Osteoblast (primary cell): Measurements from ENCODE around the gene KHDC1L. TPM values are rescaled to one million over a fixed set of nuclear protein-coding genes. Genes with fewer than 3 reads are reported as not detected.
A peak's percentile ranks its signal among the peaks of the same experiment; 100 is the strongest.

ENCODE experiments used
- DNase-seq: peaks from one replicate; pipeline ENCODE4 v3.0.0; 2011; ENCODE audit warnings: low spot score, mixed read lengths; ENCODE audit not compliant: insufficient read length; ENCODE audit errors: missing footprints
- H2AFZ ChIP-seq: 2 replicates; pipeline ENCODE4 v1.6.0; 2011; ENCODE audit warnings: mild to moderate bottlenecking, low read length
- H3K27ac ChIP-seq: 2 replicates; pipeline ENCODE4 v1.5.1; 2011; ENCODE audit warnings: mild to moderate bottlenecking, low read depth, low read length, moderate library complexity
- H3K27me3 ChIP-seq: 2 replicates; pipeline ENCODE4 v1.6.0; 2012; ENCODE audit warnings: mild to moderate bottlenecking, control low read depth, inconsistent platforms, low read length, moderate library complexity; ENCODE audit not compliant: insufficient read depth
- H3K36me3 ChIP-seq: 2 replicates; pipeline ENCODE4 v1.5.1; 2011; ENCODE audit warnings: mild to moderate bottlenecking, low read length, control low read depth, moderate library complexity; ENCODE audit not compliant: insufficient read depth
- H3K4me1 ChIP-seq: 2 replicates; pipeline ENCODE4 v1.5.1; 2011; ENCODE audit warnings: mild to moderate bottlenecking, low read length, control low read depth, moderate library complexity; ENCODE audit not compliant: insufficient read depth
- H3K4me2 ChIP-seq: 2 replicates; pipeline ENCODE4 v1.6.0; 2011; ENCODE audit warnings: mild to moderate bottlenecking, low read length; ENCODE audit not compliant: insufficient read depth
- H3K4me3 ChIP-seq: fragments of 200-600 bp; sonication (generic); 3 replicates; pipeline ENCODE4 v1.5.1; 2012; ENCODE audit warnings: mild to moderate bottlenecking, low read length, inconsistent platforms; ENCODE audit not compliant: insufficient read depth
- H3K79me2 ChIP-seq: 2 replicates; pipeline ENCODE4 v1.6.0; 2012; ENCODE audit warnings: mild to moderate bottlenecking, low read length, control low read depth, inconsistent platforms; ENCODE audit not compliant: insufficient read depth
- H3K9me3 ChIP-seq: 2 replicates; pipeline ENCODE4 v1.5.1; 2011; ENCODE audit warnings: low read depth, low read length, control low read depth
- H4K20me1 ChIP-seq: 2 replicates; pipeline ENCODE4 v1.6.0; 2012; ENCODE audit warnings: mild to moderate bottlenecking, low read length, control low read depth; ENCODE audit not compliant: insufficient read depth
- total RNA-seq: library from RNA; depleted of rRNA; stranded (reverse); fragments of >200 nt; gene quantifications from 2 replicates; pipeline ENCODE4 v1.2.3, GENCODE V29; 2012
- TF ChIP-seq, protein P1 (sequence below): IDR thresholded peaks from 2 replicates; pipeline ENCODE4 v1.5.1; 2011; ENCODE audit warnings: mild to moderate bottlenecking, low read depth, low read length, moderate library complexity; ENCODE audit errors: extremely low read depth

Gene KHDC1L
- total RNA-seq, 1 donor: 0.72 TPM

DNA sequence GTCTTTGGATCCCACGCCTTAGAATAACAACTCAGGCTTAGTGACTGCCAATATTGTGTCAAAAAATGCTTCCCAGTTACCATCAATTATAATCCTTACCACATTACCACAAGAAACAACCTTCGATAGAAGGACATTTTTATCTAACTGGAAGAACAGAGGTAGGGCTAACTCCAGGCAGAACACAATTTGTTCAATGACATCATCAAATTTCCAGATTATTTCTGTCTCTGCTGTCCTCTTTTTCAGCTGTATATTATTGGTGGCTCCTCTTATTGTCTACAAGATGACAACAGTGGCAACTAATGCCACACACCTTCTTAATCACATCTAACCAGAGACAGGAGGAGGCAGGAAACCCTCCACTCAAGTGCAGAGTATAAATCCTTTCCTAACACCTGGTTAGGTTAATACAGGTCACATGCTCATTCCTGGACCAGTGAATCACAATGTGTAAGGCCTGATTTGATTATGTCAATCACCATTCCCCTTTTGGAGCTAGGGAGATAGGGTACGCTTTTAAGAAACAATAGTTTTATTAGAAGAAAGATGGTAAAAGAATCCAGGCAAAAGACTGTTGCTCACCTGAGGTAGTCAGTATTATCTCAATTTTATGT is 18.0 kb downstream of the KHDC1L start:
- Histone ChIP-seq H3K79me2 (no peaks in the 10 kb centered on the region), H3K4me2 (no peak overlapping the region), H2AFZ (no peak overlapping the region), H3K4me1 (no peaks in the 10 kb centered on the region), H4K20me1 (no peaks in the 10 kb centered on the region), H3K27ac (no peak overlapping the region), H3K9me3 (no peaks in the 10 kb centered on the region), H3K4me3 (no peak overlapping the region), H3K36me3 (no peaks in the 10 kb centered on the region), H3K27me3 (no peaks in the 10 kb centered on the region)
- peak; percentile 50 for DNase-seq
- TF ChIP-seq, protein P1, sequence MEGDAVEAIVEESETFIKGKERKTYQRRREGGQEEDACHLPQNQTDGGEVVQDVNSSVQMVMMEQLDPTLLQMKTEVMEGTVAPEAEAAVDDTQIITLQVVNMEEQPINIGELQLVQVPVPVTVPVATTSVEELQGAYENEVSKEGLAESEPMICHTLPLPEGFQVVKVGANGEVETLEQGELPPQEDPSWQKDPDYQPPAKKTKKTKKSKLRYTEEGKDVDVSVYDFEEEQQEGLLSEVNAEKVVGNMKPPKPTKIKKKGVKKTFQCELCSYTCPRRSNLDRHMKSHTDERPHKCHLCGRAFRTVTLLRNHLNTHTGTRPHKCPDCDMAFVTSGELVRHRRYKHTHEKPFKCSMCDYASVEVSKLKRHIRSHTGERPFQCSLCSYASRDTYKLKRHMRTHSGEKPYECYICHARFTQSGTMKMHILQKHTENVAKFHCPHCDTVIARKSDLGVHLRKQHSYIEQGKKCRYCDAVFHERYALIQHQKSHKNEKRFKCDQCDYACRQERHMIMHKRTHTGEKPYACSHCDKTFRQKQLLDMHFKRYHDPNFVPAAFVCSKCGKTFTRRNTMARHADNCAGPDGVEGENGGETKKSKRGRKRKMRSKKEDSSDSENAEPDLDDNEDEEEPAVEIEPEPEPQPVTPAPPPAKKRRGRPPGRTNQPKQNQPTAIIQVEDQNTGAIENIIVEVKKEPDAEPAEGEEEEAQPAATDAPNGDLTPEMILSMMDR: no peak

DNA sequence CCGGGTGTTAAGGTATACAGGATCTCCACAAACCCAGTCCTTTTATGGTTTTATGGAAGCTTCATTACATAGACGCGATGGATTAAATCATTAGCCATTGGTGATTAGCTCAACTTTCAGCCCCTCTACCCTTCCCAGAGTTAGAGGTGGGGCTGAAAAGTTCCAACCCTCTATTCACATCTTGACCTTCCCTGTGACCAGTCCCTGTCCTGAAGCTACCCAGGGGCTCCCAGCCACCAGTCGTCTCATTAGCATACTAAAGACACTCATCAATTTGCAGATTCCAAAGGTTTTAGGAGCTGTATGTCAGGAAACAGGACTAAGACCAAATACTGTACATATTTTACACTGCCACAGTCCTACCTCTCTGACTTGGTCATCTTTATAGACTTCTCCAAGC is 21.0 kb downstream of the KHDC1L start:
- H3K79me2 ChIP-seq: no peaks in the 10 kb centered on the region
- DNase-seq: no peak
- TF ChIP-seq, protein P1: no peak
- H4K20me1 ChIP-seq: no peaks in the 10 kb centered on the region
- no peaks in the 10 kb centered on the region for H3K36me3 ChIP-seq
- H3K9me3 ChIP-seq: no peaks in the 10 kb centered on the region
- no peak overlapping the region for H3K27ac ChIP-seq
- no peak overlapping the region for H3K4me2 ChIP-seq
- no peaks in the 10 kb centered on the region for H3K4me1 ChIP-seq
- H2AFZ ChIP-seq: no peak overlapping the region
- no peak overlapping the region for H3K4me3 ChIP-seq
- H3K27me3 ChIP-seq: no peaks in the 10 kb centered on the region

DNA sequence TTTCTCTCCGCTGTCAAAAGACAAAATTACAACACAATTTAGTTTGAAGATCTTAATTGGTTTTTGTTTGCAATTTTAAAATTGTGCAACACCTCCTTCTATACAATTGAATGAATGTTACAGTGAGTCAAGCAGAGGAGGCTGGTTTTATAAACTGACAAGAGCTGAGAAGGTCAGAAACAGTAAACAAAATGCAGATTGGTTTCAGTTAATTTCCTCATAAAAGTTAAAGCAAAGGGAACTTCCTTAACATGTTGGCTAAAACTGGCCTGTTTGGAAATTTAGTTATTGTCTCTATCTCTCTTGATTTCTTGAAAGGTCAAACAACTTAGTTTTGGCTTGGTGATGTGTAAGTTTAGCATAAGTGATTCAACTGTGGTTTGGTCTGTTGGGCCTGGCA is 22.2 kb downstream of the KHDC1L start:
- no peak overlapping the region for H3K27ac ChIP-seq
- no peaks in the 10 kb centered on the region for H3K27me3 ChIP-seq
- DNase-seq: no peak
- no peak overlapping the region for H3K4me3 ChIP-seq
- peak overlapping the region; percentile 34 for H2AFZ ChIP-seq
- H3K4me2 ChIP-seq: no peak overlapping the region
- H4K20me1 ChIP-seq: no peaks in the 10 kb centered on the region
- no peaks in the 10 kb centered on the region for H3K79me2 ChIP-seq
- H3K36me3 ChIP-seq: no peaks in the 10 kb centered on the region
- H3K9me3 ChIP-seq: no peaks in the 10 kb centered on the region
- TF ChIP-seq, protein P1: no peak
- H3K4me1 ChIP-seq: no peaks in the 10 kb centered on the region

DNA sequence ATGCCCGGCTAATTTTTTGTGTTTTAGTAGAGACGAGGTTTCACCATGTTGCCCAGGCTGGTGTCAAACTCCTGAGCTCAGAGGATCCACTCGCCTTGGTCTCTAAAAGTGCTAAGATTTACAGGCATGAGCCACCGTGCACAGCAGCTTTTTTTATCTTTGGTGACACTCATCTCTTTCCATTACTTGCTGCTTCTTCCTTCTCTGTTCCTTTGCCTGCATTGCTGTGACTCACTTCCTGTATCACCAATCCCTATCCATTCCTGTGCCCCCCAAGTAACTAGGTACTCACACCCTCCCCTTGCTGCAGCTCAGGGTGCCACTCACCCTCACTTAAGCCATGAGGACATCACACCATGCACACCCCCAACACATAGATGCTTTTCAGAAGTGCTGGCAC is 24.6 kb downstream of the KHDC1L start:
- H3K79me2 ChIP-seq: no peaks in the 10 kb centered on the region
- no peaks in the 10 kb centered on the region for H3K36me3 ChIP-seq
- H3K4me3 ChIP-seq: no peak overlapping the region
- no peaks in the 10 kb centered on the region for H3K9me3 ChIP-seq
- DNase-seq: peak; percentile 22
- TF ChIP-seq, protein P1: no peak
- H4K20me1 ChIP-seq: no peaks in the 10 kb centered on the region
- H3K4me2 ChIP-seq: no peak overlapping the region
- no peak overlapping the region for H3K27ac ChIP-seq
- no peaks in the 10 kb centered on the region for H3K27me3 ChIP-seq
- no peak overlapping the region for H2AFZ ChIP-seq
- H3K4me1 ChIP-seq: no peaks in the 10 kb centered on the region
